ENCODE results near the gene PHF21A.

DNA sequence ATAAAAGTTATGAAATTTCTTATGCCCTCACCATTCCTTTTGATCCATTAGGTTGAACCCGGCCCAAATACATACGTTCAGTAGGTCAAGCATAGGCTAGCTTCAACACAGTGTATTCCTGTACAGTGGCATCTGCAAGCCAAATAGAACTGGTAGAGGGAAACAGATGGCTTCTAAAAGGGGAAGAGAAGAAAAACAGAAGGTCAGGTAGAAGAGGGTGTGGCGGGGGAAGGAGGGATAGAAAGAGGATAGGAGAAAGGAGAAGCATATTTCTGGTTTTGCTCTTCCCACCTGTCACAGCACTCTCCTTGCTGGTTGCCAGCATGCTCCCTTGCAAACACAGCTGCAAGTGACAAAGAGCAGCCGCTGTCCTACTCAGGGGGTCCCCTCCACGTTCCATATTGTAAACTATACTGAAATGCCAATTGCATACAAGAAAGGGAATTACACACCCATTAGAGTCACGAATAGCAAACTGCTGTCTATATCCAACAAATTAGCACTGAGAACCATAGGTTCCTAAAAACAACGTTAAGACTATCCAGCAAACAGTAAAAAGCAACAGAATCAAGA, 71.8 kb downstream of the PHF21A start:
- TF ChIP-seq POLR2A (IDR thresholded peaks at IDR 0.05) = no peak
- TF ChIP-seq, protein P1, sequence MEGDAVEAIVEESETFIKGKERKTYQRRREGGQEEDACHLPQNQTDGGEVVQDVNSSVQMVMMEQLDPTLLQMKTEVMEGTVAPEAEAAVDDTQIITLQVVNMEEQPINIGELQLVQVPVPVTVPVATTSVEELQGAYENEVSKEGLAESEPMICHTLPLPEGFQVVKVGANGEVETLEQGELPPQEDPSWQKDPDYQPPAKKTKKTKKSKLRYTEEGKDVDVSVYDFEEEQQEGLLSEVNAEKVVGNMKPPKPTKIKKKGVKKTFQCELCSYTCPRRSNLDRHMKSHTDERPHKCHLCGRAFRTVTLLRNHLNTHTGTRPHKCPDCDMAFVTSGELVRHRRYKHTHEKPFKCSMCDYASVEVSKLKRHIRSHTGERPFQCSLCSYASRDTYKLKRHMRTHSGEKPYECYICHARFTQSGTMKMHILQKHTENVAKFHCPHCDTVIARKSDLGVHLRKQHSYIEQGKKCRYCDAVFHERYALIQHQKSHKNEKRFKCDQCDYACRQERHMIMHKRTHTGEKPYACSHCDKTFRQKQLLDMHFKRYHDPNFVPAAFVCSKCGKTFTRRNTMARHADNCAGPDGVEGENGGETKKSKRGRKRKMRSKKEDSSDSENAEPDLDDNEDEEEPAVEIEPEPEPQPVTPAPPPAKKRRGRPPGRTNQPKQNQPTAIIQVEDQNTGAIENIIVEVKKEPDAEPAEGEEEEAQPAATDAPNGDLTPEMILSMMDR (IDR thresholded peaks at IDR 0.05) = no peak
